HCT116 (cell line): ENCODE results near the gene GJB4. TPM values are rescaled to one million over a fixed set of nuclear protein-coding genes. Genes with fewer than 3 reads are reported as not detected.

ENCODE experiments used
- ATAC-seq: fragments of 200-7000 bp; cut with Tn5 transposase; 2 replicates; pipeline ENCODE4 v1.9.1; 2020; ENCODE audit warnings: mild to moderate bottlenecking, moderate library complexity
- BruUV-seq: library from RNA; stranded (reverse); fragments of 400-500 nt; replicated peaks from 2 replicates; lab custom pipeline; 2021; lab: Mats Ljungman, UMichigan
- CTCF ChIA-PET: fragments of 300-600 bp; sonication (Branson Sonifier 250); formaldehyde crosslinking; loops from one replicate; lab custom pipeline; 2021; ENCODE audit warnings: antibody characterized with exemption; lab: Charles Lee
- POLR2A ChIA-PET: fragments of 300-600, 350-600 bp; sonication (Branson Sonifier 250); formaldehyde crosslinking; loops from one replicate; lab custom pipeline; 2021; ENCODE audit warnings: antibody characterized with exemption; lab: Charles Lee
- RAD21 ChIA-PET, 2 experiments: fragments of 300-600 bp; sonication (Branson Sonifier 250); formaldehyde crosslinking; loops; one replicate each; lab custom pipeline; 2023; ENCODE audit warnings: low total read pairs in 2 of 2; ENCODE audit not compliant: uncharacterized antibody in 2 of 2, unreplicated experiment in 2 of 2, low non-redundant PET in 1 of 2; lab: Charles Lee
- DNase-seq: peaks from one replicate; pipeline ENCODE4 v3.0.0-alpha.2; 2010; ENCODE audit warnings: low read depth, low spot score
- H2AFZ ChIP-seq: fragments of 200-600 bp; shearing (Covaris generic), sonication (generic); 2 replicates; pipeline ENCODE4 v1.6.1; 2017; ENCODE audit warnings: low read depth, mixed run types, mixed read lengths, antibody characterized with exemption, low read length; ENCODE audit not compliant: poor library complexity, severe bottlenecking
- H3K27ac ChIP-seq: 2 replicates; pipeline ENCODE4 v1.5.1; 2012; ENCODE audit warnings: low read depth, low read length
- H3K27me3 ChIP-seq: fragments of 200-600 bp; sonication (generic); 2 replicates; pipeline ENCODE4 v1.6.1; 2016; ENCODE audit warnings: mixed run types, low read length, mixed read lengths; ENCODE audit not compliant: insufficient read depth
- H3K36me3 ChIP-seq, 2 experiments: fragments of 200-500 bp in 1 of 2; fragments of 200-600 bp in 1 of 2; sonication (Bioruptor generic) in 1 of 2; sonication (generic) in 1 of 2; 2 replicates each; pipeline versions ENCODE4 v1.5.1 to v1.6.1; 2014 to 2016; ENCODE audit warnings: low read length in 2 of 2, inconsistent platforms in 1 of 2, mixed read lengths in 1 of 2, mixed run types in 1 of 2; ENCODE audit not compliant: insufficient read depth in 2 of 2, control insufficient read depth in 1 of 2
- H3K4me1 ChIP-seq, 2 experiments: fragments of 200-600 bp in 1 of 2; sonication (generic) in 1 of 2; 2 replicates each; pipeline versions ENCODE4 v1.5.1 to v1.6.1; 2012 to 2017; ENCODE audit warnings: low read length in 2 of 2, inconsistent platforms in 1 of 2, mild to moderate bottlenecking in 1 of 2, mixed read lengths in 1 of 2, mixed run types in 1 of 2, moderate library complexity in 1 of 2; ENCODE audit not compliant: insufficient read depth in 2 of 2, control insufficient read depth in 1 of 2
- H3K4me2 ChIP-seq: fragments of 200-600 bp; sonication (generic); 2 replicates; pipeline ENCODE4 v1.6.1; 2017; ENCODE audit warnings: mixed run types, low read length, mixed read lengths
- H3K4me3 ChIP-seq, 2 experiments: fragments of 200-600 bp in 1 of 2; sonication (generic) in 1 of 2; replicated peaks in 1 of 2; 2 replicates each; pipeline ENCODE4 v1.5.1; 2011 to 2016; ENCODE audit warnings: low read length in 2 of 2, control low read depth in 1 of 2, low read depth in 1 of 2, mild to moderate bottlenecking in 1 of 2, mixed read lengths in 1 of 2, mixed run types in 1 of 2
- H3K79me2 ChIP-seq: fragments of 200-600 bp; sonication (generic); 2 replicates; pipeline ENCODE4 v1.6.1; 2017; ENCODE audit warnings: mild to moderate bottlenecking, mixed run types, low read length, moderate library complexity, mixed read lengths; ENCODE audit not compliant: insufficient read depth
- H3K9ac ChIP-seq: fragments of 200-600 bp; sonication (generic); 2 replicates; pipeline ENCODE4 v1.6.1; 2016; ENCODE audit warnings: low read length, mixed read lengths
- H3K9me2 ChIP-seq: fragments of 200-600 bp; sonication (generic), shearing (Covaris generic); 2 replicates; pipeline ENCODE4 v1.6.1; 2017; ENCODE audit warnings: mixed run types, mild to moderate bottlenecking, moderate library complexity; ENCODE audit not compliant: insufficient read depth
- H3K9me3 ChIP-seq, 2 experiments: fragments of 200-500 bp in 1 of 2; fragments of 200-600 bp in 1 of 2; sonication (Bioruptor generic) in 1 of 2; sonication (generic) in 1 of 2; 2 replicates each; pipeline ENCODE4 v1.6.1; 2014 to 2017; ENCODE audit warnings: low read length in 2 of 2, mixed read lengths in 2 of 2, inconsistent platforms in 1 of 2, low read depth in 1 of 2, mild to moderate bottlenecking in 1 of 2, mixed run types in 1 of 2, moderate library complexity in 1 of 2; ENCODE audit not compliant: control insufficient read depth in 1 of 2, insufficient read depth in 1 of 2
- H4K20me1 ChIP-seq: fragments of 200-600 bp; sonication (generic), shearing (Covaris generic); 2 replicates; pipeline ENCODE4 v1.6.1; 2017; ENCODE audit warnings: mixed run types, mild to moderate bottlenecking, moderate library complexity; ENCODE audit not compliant: insufficient read depth
- EZH2 ChIP-seq: fragments of 200-600 bp; sonication (generic); IDR thresholded peaks from 2 replicates; pipeline ENCODE4 v1.6.1; 2017; ENCODE audit warnings: antibody characterized with exemption, mixed run types
- MAX ChIP-seq: IDR thresholded peaks from 2 replicates; pipeline ENCODE4 v1.6.1; 2012
- POLR2AphosphoS5 ChIP-seq: IDR thresholded peaks from 2 replicates; pipeline ENCODE4 v1.6.1; 2011; ENCODE audit warnings: mild to moderate bottlenecking, low read depth, low read length, moderate library complexity
- REST ChIP-seq: IDR thresholded peaks from 2 replicates; pipeline ENCODE4 v1.6.1; 2012; ENCODE audit warnings: low read depth
- SIN3A ChIP-seq: IDR thresholded peaks from 2 replicates; pipeline ENCODE4 v1.6.1; 2012; ENCODE audit warnings: low read depth
- SRF ChIP-seq: IDR thresholded peaks from 2 replicates; pipeline ENCODE4 v1.6.1; 2012; ENCODE audit warnings: low read depth
- YY1 ChIP-seq: IDR thresholded peaks from 2 replicates; pipeline ENCODE4 v1.6.1; 2011; ENCODE audit warnings: low read length, low read depth, moderate library complexity, mild to moderate bottlenecking; ENCODE audit not compliant: insufficient replicate concordance; ENCODE audit errors: extremely low read depth
- ZBTB33 ChIP-seq: IDR thresholded peaks from 2 replicates; pipeline ENCODE4 v1.6.1; 2011; ENCODE audit warnings: mild to moderate bottlenecking, low read length, moderate library complexity; ENCODE audit not compliant: insufficient replicate concordance; ENCODE audit errors: extremely low read depth
- ZNF274 ChIP-seq: fragments of 200-500 bp; sonication (Bioruptor generic); IDR thresholded peaks from 2 replicates; pipeline ENCODE4 v1.6.1; 2014; ENCODE audit warnings: mild to moderate bottlenecking, low read depth, low read length, inconsistent platforms
- intact Hi-C: fragments of 100-400 bp; cut with micrococcal nuclease; formaldehyde crosslinking; loops from 2 replicates; pipeline ENCODE4 v1.10.0; 2022
- total RNA-seq: library from RNA; stranded (reverse); gene quantifications from one replicate; pipeline ENCODE4 v1.2.1, GENCODE V29; 2021; ENCODE audit not compliant: unreplicated experiment

The GJB4 gene
- total RNA-seq, 1 experiment from 2014 or later = 2.0 TPM

GRCh38 chr1:34721646-34722355 is 37.7 kb upstream of the GJB4 start:
- Histone ChIP-seq H4K20me1 (no peaks in the 10 kb centered on the region), H3K9ac (no peak overlapping the region), H3K27me3 (peaks cover 60% of the 10 kb centered on the region), H3K4me2 (no peak overlapping the region), H3K9me3 (no peaks in the 10 kb centered on the region), H3K4me3 (no peak overlapping the region), H3K4me1 (no peaks in the 10 kb centered on the region), H2AFZ (no peak overlapping the region), H3K36me3 (no peaks in the 10 kb centered on the region), H3K9me2 (no peaks in the 10 kb centered on the region), H3K79me2 (no peaks in the 10 kb centered on the region), H3K27ac (no peak overlapping the region)
- TF ChIP-seq POLR2AphosphoS5 (no peak), REST (no peak), YY1 (no peak), MAX (no peak)
- ChIA-PET POLR2A (no interaction called here), CTCF (no interaction called here), RAD21 (no interaction called here)
- intact Hi-C loops = no loop called here
- no TSS peak for BruUV-seq
- ATAC-seq (no peak), DNase-seq (no peak)

GRCh38 chr1:34726861-34727260 is 32.7 kb upstream of the GJB4 start:
- ChIA-PET RAD21 (no interaction called here), POLR2A (no interaction called here), CTCF (no interaction called here)
- H3K4me2 ChIP-seq = no peak overlapping the region
- H3K79me2 ChIP-seq = no peaks in the 10 kb centered on the region
- DNase-seq = no peak
- intact Hi-C loops = no loop called here
- H3K9me2 ChIP-seq = no peaks in the 10 kb centered on the region
- no peak for ATAC-seq
- no peaks in the 10 kb centered on the region for H3K9me3 ChIP-seq
- H3K9ac ChIP-seq = no peak overlapping the region
- no peak overlapping the region for H3K27ac ChIP-seq
- H3K27me3 ChIP-seq = peaks cover 43% of the 10 kb centered on the region
- H2AFZ ChIP-seq = no peak overlapping the region
- no peaks in the 10 kb centered on the region for H3K36me3 ChIP-seq
- H3K4me3 ChIP-seq = no peak overlapping the region
- no peaks in the 10 kb centered on the region for H4K20me1 ChIP-seq
- BruUV-seq = no TSS peak
- no peaks in the 10 kb centered on the region for H3K4me1 ChIP-seq
- no peak for TF ChIP-seq ZNF274
- TF ChIP-seq SRF = no peak
- no peak for TF ChIP-seq SIN3A
- TF ChIP-seq ZBTB33 = no peak
- TF ChIP-seq REST = no peak
- no peak for TF ChIP-seq EZH2
